Suppressor macrophage (primary cell): ENCODE data around the gene HOXA6.

ENCODE experiments used
- DNase-seq, 4 experiments: peaks; one replicate each; pipeline ENCODE4 v3.0.0-alpha.2; 2020 to 2022

Gene HOXA6

GRCh38 chr7:27161214-27161720 lies 13.7 kb upstream of the HOXA6 start:
- peak; percentile 72 to 80 (median 78) for DNase-seq

GRCh38 chr7:27160546-27161213 lies 13.1 kb upstream of the HOXA6 start:
- DNase-seq, result peak; percentile 87 to 94 (median 92)

- peak in 2 of 4 experiments; percentile 42 to 49 for DNase-seq
Observed at GRCh38 chr7:27160145-27160545, 12.6 kb upstream of the HOXA6 start.

GRCh38 chr7:27159266-27160144 lies 11.9 kb upstream of the HOXA6 start:
- peak in 1 of 4 experiments; percentile 15 for DNase-seq

GRCh38 chr7:27158436-27159265 lies 11.1 kb upstream of the HOXA6 start:
- peak in 2 of 4 experiments; percentile 36 to 47 for DNase-seq

- DNase-seq, result no peak
Observed at GRCh38 chr7:27157702-27158431, 10.3 kb upstream of the HOXA6 start.

- DNase-seq, result peak in 1 of 4 experiments; percentile 18
Observed at GRCh38 chr7:27156916-27157701, 9.5 kb upstream of the HOXA6 start.

GRCh38 chr7:27156508-27156898 lies 8.9 kb upstream of the HOXA6 start, which contains the start of gene HOXA7:
Gene HOXA7 (minus strand): TSS chr7:27156675. CDS start chr7:27156545, 130 bp downstream.
- DNase-seq, result peak in 1 of 4 experiments; percentile 24

- DNase-seq, result peak in 2 of 4 experiments; percentile 45 to 55
Observed at GRCh38 chr7:27155816-27156507, 8.4 kb upstream of the HOXA6 start.

GRCh38 chr7:27154901-27155815 lies 7.6 kb upstream of the HOXA6 start:
- peak in 2 of 4 experiments; percentile 26 to 46 for DNase-seq

GRCh38 chr7:27154369-27154768 lies 6.8 kb upstream of the HOXA6 start:
- DNase-seq, result no peak

GRCh38 chr7:27153526-27153925 lies 6.0 kb upstream of the HOXA6 start:
- no peak for DNase-seq

GRCh38 chr7:27152816-27153442 lies 5.4 kb upstream of the HOXA6 start:
- DNase-seq, result no peak

- DNase-seq, result peak in 2 of 4 experiments; percentile 46 to 57
Observed at GRCh38 chr7:27151931-27152815, 4.6 kb upstream of the HOXA6 start, which contains the start of gene HOXA3. Gene HOXA3 (minus strand): TSS chr7:27152583. CDS start chr7:27110640, 41,943 bp downstream.

- peak in 1 of 4 experiments; percentile 9 for DNase-seq
Observed at GRCh38 chr7:27151341-27151930, 3.9 kb upstream of the HOXA6 start.

- peak; percentile 79 to 90 (median 86) for DNase-seq
Observed at GRCh38 chr7:27150568-27151340, 3.2 kb upstream of the HOXA6 start.
